Measurements from ENCODE around the gene KCNK3. TPM values are rescaled to one million over a fixed set of nuclear protein-coding genes. Genes with fewer than 3 reads are reported as not detected.

Gene KCNK3
- total and polyA plus RNA-seq, 2 of the 13 experiments (the other 11 are each of a cell fraction or from before 2014, with no cell fraction given): not detected

DNA sequence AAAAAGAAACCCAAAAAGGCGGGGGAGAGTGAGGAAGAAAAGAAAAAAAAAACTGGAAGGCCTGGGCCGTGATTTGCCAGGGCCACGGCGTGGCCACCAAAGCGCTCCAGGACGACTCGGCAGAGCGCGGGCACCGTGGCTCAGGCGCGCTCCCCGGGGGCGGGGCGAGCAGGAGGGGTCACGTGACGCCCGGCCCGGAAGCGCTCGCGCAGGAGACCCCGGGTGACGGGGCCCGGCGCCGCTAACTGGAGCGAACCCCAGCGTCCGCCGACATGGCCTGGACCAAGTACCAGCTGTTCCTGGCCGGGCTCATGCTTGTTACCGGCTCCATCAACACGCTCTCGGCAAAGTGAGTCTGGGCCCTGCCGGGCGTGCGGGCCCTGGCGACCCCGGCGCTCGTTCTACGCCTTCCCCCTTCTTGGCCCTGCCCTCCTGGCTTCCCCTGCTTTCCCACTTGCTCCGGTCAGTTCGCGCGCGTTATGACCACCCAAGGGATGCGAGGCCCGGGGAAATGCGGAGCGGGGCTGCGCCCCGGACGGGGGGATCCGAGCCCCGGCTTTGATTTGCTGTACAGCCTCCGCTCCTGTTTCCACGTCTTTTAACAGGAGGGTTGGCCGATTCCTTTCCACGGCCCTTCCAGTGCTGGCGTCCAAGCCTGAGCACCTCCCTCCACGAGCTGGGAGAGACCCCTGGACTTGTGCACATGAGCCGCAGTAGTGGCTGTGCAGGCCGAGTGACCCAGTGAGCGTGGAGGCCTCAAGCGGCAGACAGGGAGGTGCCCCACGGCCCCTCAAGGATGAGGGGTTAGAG lies 71.8 kb downstream of the KCNK3 start, which contains the start of gene SLC35F6 (continued):
- TF ChIP-seq, protein P1, sequence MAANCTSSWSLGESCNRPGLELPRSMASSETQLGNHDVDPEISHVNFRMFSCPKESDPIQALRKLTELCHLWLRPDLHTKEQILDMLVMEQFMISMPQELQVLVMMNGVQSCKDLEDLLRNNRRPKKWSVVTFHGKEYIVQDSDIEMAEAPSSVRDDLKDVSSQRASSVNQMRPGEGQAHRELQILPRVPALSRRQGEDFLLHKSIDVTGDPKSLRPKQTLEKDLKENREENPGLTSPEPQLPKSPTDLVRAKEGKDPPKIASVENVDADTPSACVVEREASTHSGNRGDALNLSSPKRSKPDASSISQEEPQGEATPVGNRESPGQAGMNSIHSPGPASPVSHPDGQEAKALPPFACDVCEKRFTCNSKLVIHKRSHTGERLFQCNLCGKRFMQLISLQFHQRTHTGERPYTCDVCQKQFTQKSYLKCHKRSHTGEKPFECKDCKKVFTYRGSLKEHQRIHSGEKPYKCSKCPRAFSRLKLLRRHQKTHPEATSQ (CRISPR knock-in tag; IDR thresholded peaks at IDR 0.05; ENCODE audit: borderline replicate concordance): no peak; the same call in 1 of the 2 replicates
- TF ChIP-seq, protein P2, sequence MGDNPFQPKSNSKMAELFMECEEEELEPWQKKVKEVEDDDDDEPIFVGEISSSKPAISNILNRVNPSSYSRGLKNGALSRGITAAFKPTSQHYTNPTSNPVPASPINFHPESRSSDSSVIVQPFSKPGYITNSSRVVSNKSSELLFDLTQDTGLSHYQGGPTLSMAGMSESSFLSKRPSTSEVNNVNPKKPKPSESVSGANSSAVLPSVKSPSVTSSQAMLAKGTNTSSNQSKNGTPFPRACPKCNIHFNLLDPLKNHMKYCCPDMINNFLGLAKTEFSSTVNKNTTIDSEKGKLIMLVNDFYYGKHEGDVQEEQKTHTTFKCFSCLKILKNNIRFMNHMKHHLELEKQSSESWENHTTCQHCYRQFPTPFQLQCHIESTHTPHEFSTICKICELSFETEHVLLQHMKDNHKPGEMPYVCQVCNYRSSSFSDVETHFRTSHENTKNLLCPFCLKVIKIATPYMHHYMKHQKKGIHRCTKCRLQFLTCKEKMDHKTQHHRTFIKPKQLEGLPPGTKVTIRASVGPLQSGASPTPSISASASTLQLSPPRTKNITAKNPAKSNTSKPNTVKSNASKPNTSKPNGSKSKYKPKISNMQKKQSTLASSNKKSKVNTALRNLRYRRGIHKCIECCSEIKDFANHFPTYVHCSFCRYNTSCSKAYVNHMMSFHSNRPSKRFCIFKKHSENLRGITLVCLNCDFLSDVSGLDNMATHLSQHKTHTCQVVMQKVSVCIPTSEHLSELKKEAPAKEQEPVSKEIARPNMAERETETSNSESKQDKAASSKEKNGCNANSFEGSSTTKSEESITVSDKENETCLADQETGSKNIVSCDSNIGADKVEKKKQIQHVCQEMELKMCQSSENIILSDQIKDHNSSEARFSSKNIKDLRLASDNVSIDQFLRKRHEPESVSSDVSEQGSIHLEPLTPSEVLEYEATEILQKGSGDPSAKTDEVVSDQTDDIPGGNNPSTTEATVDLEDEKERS (CRISPR knock-in tag; IDR thresholded peaks at IDR 0.05): no peak
- TF ChIP-seq, protein P3, sequence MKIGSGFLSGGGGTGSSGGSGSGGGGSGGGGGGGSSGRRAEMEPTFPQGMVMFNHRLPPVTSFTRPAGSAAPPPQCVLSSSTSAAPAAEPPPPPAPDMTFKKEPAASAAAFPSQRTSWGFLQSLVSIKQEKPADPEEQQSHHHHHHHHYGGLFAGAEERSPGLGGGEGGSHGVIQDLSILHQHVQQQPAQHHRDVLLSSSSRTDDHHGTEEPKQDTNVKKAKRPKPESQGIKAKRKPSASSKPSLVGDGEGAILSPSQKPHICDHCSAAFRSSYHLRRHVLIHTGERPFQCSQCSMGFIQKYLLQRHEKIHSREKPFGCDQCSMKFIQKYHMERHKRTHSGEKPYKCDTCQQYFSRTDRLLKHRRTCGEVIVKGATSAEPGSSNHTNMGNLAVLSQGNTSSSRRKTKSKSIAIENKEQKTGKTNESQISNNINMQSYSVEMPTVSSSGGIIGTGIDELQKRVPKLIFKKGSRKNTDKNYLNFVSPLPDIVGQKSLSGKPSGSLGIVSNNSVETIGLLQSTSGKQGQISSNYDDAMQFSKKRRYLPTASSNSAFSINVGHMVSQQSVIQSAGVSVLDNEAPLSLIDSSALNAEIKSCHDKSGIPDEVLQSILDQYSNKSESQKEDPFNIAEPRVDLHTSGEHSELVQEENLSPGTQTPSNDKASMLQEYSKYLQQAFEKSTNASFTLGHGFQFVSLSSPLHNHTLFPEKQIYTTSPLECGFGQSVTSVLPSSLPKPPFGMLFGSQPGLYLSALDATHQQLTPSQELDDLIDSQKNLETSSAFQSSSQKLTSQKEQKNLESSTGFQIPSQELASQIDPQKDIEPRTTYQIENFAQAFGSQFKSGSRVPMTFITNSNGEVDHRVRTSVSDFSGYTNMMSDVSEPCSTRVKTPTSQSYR (CRISPR knock-in tag; IDR thresholded peaks at IDR 0.05; ENCODE audit: borderline replicate concordance): 0 out of 2 replicates have a peak, but pooled peaks have one; percentile 41
- TF ChIP-seq ZFP90 (CRISPR knock-in tag; IDR thresholded peaks at IDR 0.05; ENCODE audit: borderline replicate concordance) (peak; percentile 66), ZFYVE20 (CRISPR knock-in tag; IDR thresholded peaks at IDR 0.05; ENCODE audit: borderline replicate concordance, low read depth) (no peak), ETV6 (CRISPR knock-in tag; conservative IDR thresholded peaks at IDR 0.05) (peak; percentile 62; the same call in 1 of the 2 replicates), HMG20A (CRISPR knock-in tag; IDR thresholded peaks at IDR 0.05; ENCODE audit: borderline replicate concordance) (no peak), TBL1XR1 (IDR thresholded peaks at IDR 0.05; ENCODE audit: borderline replicate concordance, low read length, partially characterized antibody) (peak; percentile 58)
- TF ChIP-seq, protein P4, sequence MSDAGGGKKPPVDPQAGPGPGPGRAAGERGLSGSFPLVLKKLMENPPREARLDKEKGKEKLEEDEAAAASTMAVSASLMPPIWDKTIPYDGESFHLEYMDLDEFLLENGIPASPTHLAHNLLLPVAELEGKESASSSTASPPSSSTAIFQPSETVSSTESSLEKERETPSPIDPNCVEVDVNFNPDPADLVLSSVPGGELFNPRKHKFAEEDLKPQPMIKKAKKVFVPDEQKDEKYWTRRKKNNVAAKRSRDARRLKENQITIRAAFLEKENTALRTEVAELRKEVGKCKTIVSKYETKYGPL (CRISPR knock-in tag; IDR thresholded peaks at IDR 0.05): no peak
- TF ChIP-seq, protein P5, sequence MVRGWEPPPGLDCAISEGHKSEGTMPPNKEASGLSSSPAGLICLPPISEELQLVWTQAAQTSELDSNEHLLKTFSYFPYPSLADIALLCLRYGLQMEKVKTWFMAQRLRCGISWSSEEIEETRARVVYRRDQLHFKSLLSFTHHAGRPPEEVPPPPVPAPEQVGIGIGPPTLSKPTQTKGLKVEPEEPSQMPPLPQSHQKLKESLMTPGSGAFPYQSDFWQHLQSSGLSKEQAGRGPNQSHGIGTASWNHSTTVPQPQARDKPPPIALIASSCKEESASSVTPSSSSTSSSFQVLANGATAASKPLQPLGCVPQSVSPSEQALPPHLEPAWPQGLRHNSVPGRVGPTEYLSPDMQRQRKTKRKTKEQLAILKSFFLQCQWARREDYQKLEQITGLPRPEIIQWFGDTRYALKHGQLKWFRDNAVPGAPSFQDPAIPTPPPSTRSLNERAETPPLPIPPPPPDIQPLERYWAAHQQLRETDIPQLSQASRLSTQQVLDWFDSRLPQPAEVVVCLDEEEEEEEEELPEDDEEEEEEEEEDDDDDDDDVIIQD (CRISPR knock-in tag; IDR thresholded peaks at IDR 0.05; ENCODE audit: low read depth): no peak
- TF ChIP-seq, protein P6, sequence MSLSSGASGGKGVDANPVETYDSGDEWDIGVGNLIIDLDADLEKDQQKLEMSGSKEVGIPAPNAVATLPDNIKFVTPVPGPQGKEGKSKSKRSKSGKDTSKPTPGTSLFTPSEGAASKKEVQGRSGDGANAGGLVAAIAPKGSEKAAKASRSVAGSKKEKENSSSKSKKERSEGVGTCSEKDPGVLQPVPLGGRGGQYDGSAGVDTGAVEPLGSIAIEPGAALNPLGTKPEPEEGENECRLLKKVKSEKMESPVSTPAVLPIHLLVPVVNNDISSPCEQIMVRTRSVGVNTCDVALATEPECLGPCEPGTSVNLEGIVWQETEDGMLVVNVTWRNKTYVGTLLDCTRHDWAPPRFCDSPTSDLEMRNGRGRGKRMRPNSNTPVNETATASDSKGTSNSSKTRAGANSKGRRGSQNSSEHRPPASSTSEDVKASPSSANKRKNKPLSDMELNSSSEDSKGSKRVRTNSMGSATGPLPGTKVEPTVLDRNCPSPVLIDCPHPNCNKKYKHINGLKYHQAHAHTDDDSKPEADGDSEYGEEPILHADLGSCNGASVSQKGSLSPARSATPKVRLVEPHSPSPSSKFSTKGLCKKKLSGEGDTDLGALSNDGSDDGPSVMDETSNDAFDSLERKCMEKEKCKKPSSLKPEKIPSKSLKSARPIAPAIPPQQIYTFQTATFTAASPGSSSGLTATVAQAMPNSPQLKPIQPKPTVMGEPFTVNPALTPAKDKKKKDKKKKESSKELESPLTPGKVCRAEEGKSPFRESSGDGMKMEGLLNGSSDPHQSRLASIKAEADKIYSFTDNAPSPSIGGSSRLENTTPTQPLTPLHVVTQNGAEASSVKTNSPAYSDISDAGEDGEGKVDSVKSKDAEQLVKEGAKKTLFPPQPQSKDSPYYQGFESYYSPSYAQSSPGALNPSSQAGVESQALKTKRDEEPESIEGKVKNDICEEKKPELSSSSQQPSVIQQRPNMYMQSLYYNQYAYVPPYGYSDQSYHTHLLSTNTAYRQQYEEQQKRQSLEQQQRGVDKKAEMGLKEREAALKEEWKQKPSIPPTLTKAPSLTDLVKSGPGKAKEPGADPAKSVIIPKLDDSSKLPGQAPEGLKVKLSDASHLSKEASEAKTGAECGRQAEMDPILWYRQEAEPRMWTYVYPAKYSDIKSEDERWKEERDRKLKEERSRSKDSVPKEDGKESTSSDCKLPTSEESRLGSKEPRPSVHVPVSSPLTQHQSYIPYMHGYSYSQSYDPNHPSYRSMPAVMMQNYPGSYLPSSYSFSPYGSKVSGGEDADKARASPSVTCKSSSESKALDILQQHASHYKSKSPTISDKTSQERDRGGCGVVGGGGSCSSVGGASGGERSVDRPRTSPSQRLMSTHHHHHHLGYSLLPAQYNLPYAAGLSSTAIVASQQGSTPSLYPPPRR (CRISPR knock-in tag; IDR thresholded peaks at IDR 0.05; ENCODE audit: borderline replicate concordance): no peak

All from HepG2 (cell line).